Peyer's patch (tissue), 4 donors: ENCODE data around the gene CHRNE.

Source experiments
- POLR2A ChIP-seq, 2 donors: fragments of 450-650 bp; IDR thresholded peaks; one replicate each; pipeline ENCODE4 v1.5.1; 2017; ENCODE audit warnings: antibody characterized with exemption in 2 of 2, mild to moderate bottlenecking in 2 of 2, moderate library complexity in 2 of 2
- TF ChIP-seq, protein P1 (sequence below), 6 experiments: fragments of 450-650 bp in 4 of 6; fragments of 200-600 bp in 2 of 6; sonication (generic) in 1 of 6; IDR thresholded peaks; one replicate each; pipeline ENCODE4 v1.5.1; 2017 to 2019; ENCODE audit warnings: antibody characterized with exemption in 6 of 6, mild to moderate bottlenecking in 3 of 6, moderate library complexity in 1 of 6

DNA sequence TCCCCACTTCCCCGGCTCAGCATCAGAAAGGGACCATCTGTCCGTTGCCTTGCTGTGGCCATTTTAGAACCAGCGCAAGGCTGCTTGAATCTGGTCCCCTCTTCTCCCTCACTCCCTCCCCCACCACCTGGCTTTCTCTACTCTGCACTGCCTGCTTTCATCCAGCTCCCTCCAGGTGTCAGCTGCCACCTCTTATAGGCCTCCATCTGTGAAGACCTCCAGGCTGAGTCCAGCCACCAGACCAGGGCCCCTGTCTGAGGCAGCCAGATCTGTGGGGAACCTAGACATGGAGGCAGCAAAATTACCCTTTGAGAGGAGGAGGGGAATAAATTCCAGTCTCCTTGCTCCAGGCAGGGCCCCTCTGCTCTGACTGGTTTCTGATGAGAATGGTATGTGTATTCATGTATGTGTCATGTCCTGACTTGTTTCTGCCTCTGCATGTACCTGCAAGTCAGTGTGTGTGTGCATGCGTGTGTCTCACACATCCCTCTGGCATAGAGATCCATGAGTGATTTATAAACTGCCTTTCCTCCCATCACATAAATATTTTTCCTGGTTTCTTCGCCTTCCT, 48.7 kb downstream of the CHRNE start:
- TF ChIP-seq, protein P1, sequence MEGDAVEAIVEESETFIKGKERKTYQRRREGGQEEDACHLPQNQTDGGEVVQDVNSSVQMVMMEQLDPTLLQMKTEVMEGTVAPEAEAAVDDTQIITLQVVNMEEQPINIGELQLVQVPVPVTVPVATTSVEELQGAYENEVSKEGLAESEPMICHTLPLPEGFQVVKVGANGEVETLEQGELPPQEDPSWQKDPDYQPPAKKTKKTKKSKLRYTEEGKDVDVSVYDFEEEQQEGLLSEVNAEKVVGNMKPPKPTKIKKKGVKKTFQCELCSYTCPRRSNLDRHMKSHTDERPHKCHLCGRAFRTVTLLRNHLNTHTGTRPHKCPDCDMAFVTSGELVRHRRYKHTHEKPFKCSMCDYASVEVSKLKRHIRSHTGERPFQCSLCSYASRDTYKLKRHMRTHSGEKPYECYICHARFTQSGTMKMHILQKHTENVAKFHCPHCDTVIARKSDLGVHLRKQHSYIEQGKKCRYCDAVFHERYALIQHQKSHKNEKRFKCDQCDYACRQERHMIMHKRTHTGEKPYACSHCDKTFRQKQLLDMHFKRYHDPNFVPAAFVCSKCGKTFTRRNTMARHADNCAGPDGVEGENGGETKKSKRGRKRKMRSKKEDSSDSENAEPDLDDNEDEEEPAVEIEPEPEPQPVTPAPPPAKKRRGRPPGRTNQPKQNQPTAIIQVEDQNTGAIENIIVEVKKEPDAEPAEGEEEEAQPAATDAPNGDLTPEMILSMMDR (IDR thresholded peaks at IDR 0.05): no peak
- TF ChIP-seq POLR2A (IDR thresholded peaks at IDR 0.05): no peak
